ENCODE measurements around the gene BLOC1S4. TPM values are rescaled to one million over a fixed set of nuclear protein-coding genes. Genes with fewer than 3 reads are reported as not detected.
A peak's percentile ranks its signal among the peaks of the same experiment; 100 is the strongest.

Gene BLOC1S4
- total RNA-seq, 1 experiment from 2014 or later = 10.6 TPM

DNA sequence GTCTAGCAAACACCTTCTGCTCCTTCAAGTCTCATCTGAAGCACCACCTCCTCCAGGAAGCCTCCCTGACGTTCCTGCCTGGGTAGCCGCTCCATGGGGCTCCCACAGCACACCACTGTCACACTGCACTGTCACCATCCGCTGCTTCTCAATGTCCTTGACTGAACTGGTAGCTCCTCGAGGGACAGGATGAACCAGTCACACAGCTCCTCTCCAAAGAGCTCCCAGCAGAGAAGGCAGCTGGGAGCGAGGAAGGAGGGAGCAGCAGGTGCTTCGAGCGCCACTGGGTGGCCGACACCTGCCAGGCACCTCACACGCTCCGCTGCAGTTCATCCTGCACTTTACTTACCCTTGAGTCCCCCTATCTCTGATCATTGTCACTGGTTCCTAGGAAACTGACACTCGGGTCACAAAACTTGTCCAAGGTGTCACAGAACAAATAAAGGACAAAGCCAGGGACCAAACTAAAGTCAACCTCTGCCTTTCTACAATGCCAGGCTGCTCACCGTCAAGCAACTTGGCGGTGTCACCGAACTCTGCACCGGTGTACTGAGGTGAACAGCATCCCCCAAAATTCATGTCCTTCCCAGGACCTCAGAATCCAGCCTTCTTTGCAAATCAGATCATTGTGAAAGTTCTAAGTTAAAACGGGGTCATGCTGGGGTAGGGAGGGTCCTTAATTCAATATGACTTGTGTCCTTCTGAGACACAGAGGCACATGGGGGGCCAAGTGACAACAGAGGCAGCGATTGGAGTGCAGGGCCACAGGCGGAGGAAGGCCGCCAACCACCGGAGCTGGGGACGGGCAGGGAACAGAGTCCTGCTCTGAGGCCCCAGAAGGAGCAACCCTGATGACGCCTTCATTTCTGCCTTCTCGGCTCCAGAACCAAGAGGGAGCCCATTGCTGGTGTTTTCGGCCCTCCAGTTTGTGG is 27.8 kb upstream of the BLOC1S4 start:
- intact Hi-C loops (cut with micrococcal nuclease) = no loop called here
- no peaks in the 10 kb centered on the region for H3K36me3 Mint-ChIP-seq (ENCODE audit: insufficient read depth, unreplicated experiment)
- peak overlapping the region; percentile 85 for H3K27ac Mint-ChIP-seq (ENCODE audit: low read depth, unreplicated experiment)
- H3K9me3 Mint-ChIP-seq (ENCODE audit: unreplicated experiment) = no peaks in the 10 kb centered on the region
- H3K4me3 Mint-ChIP-seq (ENCODE audit: unreplicated experiment) = peak overlapping the region; percentile 31
- ChIA-PET POLR2A (interaction anchor here (0.6 to 2.4 kb wide), 4 partner anchors 13 to 21 kb away, joined by 3 to 22 read pairs (median 6); partner anchors contain the start of gene MRFAP1L1), CTCF (interaction anchor here (0.5 to 2.0 kb wide), 4 partner anchors 13 to 19 kb away, joined by 3 to 17 read pairs (median 6); a partner anchor contains a TSS)
- peaks cover 16% of the 10 kb centered on the region for H3K4me1 Mint-ChIP-seq (ENCODE audit: insufficient read depth, unreplicated experiment)
- TF ChIP-seq, protein P1, sequence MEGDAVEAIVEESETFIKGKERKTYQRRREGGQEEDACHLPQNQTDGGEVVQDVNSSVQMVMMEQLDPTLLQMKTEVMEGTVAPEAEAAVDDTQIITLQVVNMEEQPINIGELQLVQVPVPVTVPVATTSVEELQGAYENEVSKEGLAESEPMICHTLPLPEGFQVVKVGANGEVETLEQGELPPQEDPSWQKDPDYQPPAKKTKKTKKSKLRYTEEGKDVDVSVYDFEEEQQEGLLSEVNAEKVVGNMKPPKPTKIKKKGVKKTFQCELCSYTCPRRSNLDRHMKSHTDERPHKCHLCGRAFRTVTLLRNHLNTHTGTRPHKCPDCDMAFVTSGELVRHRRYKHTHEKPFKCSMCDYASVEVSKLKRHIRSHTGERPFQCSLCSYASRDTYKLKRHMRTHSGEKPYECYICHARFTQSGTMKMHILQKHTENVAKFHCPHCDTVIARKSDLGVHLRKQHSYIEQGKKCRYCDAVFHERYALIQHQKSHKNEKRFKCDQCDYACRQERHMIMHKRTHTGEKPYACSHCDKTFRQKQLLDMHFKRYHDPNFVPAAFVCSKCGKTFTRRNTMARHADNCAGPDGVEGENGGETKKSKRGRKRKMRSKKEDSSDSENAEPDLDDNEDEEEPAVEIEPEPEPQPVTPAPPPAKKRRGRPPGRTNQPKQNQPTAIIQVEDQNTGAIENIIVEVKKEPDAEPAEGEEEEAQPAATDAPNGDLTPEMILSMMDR (IDR thresholded peaks at IDR 0.05; ENCODE audit: unreplicated experiment) = no peak
- no peaks in the 10 kb centered on the region for H3K27me3 Mint-ChIP-seq (ENCODE audit: insufficient read depth, unreplicated experiment)
- BruUV-seq (replicated peaks) = no TSS peak
- no peak for DNase-seq (ENCODE audit: unreplicated experiment)

DNA sequence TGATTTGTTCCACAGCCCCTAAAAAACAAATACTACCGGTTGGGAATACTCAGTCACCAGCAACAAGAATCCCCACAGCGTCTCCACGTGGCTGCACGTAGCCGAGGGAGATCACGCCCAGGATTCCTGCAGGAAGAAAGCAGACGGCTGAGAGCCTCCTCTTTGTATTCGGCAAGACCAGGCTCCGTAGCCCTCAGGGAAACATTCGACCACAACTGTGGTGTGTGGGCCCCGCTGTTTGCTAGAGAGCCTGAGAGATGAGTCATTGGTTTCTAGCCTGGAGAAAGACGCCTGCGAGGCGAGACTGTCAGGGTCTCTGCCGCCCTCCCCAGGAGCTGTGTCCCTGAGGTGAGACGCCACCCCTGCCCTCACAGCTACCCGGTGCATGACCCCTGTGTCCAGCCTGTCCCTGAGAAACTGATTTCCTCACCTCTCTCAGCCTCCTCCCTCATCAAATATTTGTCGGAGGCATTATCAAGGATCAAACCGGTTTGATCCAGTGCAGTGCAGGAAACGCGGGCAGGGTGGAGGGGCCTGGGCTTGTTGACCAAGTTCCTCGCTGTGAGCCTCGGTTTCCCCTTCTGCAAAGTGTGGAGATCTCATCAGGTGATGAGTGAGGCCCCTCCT is 27.0 kb upstream of the BLOC1S4 start:
- TF ChIP-seq, protein P1 (IDR thresholded peaks at IDR 0.05; ENCODE audit: unreplicated experiment) = no peak
- peak; percentile 88 for DNase-seq (ENCODE audit: unreplicated experiment)
- ChIA-PET CTCF (interaction anchor here (0.5 to 2.0 kb wide), 5 partner anchors 14 to 81 kb away, joined by 3 to 17 read pairs (median 3); no protein-coding TSS in a partner anchor), POLR2A (interaction anchor here (1.3 to 2.4 kb wide), 2 partner anchors 14 to 20 kb away, joined by 7 to 22 read pairs; partner anchors contain the start of gene MRFAP1L1)
- Mint-ChIP-seq H3K27ac (ENCODE audit: low read depth, unreplicated experiment) (peak overlapping the region; percentile 85), H3K4me1 (ENCODE audit: insufficient read depth, unreplicated experiment) (peaks cover 24% of the 10 kb centered on the region), H3K27me3 (ENCODE audit: insufficient read depth, unreplicated experiment) (no peaks in the 10 kb centered on the region), H3K9me3 (ENCODE audit: unreplicated experiment) (no peaks in the 10 kb centered on the region), H3K4me3 (ENCODE audit: unreplicated experiment) (peak overlapping the region; percentile 31), H3K36me3 (ENCODE audit: insufficient read depth, unreplicated experiment) (no peaks in the 10 kb centered on the region)
- no TSS peak for BruUV-seq (replicated peaks)
- intact Hi-C loops (cut with micrococcal nuclease) = no loop called here

DNA sequence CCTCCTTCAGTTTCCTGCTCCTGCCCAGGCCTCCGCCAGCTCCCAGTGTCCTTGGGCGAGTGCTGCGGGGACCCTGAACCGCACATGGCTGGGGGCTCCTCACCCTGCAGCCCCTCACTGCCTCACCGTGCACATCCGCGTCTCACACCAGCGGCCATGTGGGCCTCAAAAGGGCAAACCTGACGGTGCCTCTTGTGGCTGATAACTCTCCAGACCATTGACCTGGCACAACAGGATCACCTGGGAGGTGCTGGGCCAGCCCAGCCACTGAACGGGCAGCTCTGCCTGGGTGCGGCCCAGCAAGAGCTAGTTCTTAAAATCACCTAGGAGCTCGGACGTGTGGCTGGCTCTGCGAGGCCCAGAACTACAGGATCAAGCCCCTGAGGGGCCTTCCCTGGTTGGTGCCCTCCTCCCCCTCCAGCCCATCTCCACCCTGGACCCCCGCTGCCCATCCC is 26.4 kb upstream of the BLOC1S4 start:
- H3K36me3 Mint-ChIP-seq (ENCODE audit: insufficient read depth, unreplicated experiment) = no peaks in the 10 kb centered on the region
- no peaks in the 10 kb centered on the region for H3K9me3 Mint-ChIP-seq (ENCODE audit: unreplicated experiment)
- ChIA-PET POLR2A (interaction anchor here (1.3 to 2.4 kb wide), 3 partner anchors 11 to 20 kb away, joined by 5 to 22 read pairs (median 7); partner anchors contain the start of gene MRFAP1L1), CTCF (interaction anchor here (0.5 to 2.0 kb wide), 6 partner anchors 14 to 81 kb away, joined by 3 to 17 read pairs (median 4); no protein-coding TSS in a partner anchor)
- TF ChIP-seq, protein P1 (IDR thresholded peaks at IDR 0.05; ENCODE audit: unreplicated experiment) = no peak
- peaks cover 25% of the 10 kb centered on the region for H3K4me1 Mint-ChIP-seq (ENCODE audit: insufficient read depth, unreplicated experiment)
- no peaks in the 10 kb centered on the region for H3K27me3 Mint-ChIP-seq (ENCODE audit: insufficient read depth, unreplicated experiment)
- no TSS peak for BruUV-seq (replicated peaks)
- intact Hi-C loops (cut with micrococcal nuclease) = no loop called here
- H3K4me3 Mint-ChIP-seq (ENCODE audit: unreplicated experiment) = no peak overlapping the region
- H3K27ac Mint-ChIP-seq (ENCODE audit: low read depth, unreplicated experiment) = peak overlapping the region; percentile 85
- DNase-seq (ENCODE audit: unreplicated experiment) = no peak

DNA sequence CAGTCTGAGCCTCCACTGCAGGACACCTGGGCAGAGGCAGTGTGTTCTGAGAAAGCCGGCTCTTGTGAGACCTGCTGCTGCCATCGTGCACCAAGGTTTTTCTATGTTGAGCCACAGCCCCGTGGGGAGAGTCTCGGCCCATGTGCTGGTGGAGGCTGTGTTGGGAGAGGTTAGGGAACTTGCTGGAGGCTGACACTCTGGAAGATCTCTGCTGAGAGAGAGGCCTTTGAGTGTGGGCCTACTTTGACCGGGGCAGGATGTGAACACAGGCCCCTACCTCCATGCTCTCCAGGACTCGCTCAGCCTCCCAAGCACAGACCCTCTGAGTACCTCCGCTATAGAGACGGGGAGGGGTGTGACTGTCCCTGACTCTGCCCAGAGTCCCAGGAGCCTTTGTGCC is 23.6 kb upstream of the BLOC1S4 start:
- peak overlapping the region; percentile 60 for H3K27ac Mint-ChIP-seq (ENCODE audit: low read depth, unreplicated experiment)
- BruUV-seq (replicated peaks) = no TSS peak
- ChIA-PET CTCF (interaction anchor here (1.5 kb wide), 1 partner anchor 18 kb away, joined by 7 read pairs; a partner anchor contains a TSS), POLR2A (interaction anchor here (5.9 kb wide), 1 partner anchor 18 kb away, joined by 79 read pairs; a partner anchor contains a TSS)
- peaks cover 40% of the 10 kb centered on the region for H3K4me1 Mint-ChIP-seq (ENCODE audit: insufficient read depth, unreplicated experiment)
- H3K27me3 Mint-ChIP-seq (ENCODE audit: insufficient read depth, unreplicated experiment) = no peaks in the 10 kb centered on the region
- intact Hi-C loops (cut with micrococcal nuclease) = no loop called here
- no peak for DNase-seq (ENCODE audit: unreplicated experiment)
- no peaks in the 10 kb centered on the region for H3K36me3 Mint-ChIP-seq (ENCODE audit: insufficient read depth, unreplicated experiment)
- TF ChIP-seq, protein P1 (IDR thresholded peaks at IDR 0.05; ENCODE audit: unreplicated experiment) = no peak
- no peak overlapping the region for H3K4me3 Mint-ChIP-seq (ENCODE audit: unreplicated experiment)
- no peaks in the 10 kb centered on the region for H3K9me3 Mint-ChIP-seq (ENCODE audit: unreplicated experiment)

Measured in MCF 10A (cell line).